Measurements from ENCODE around the gene FGD4.

Gene FGD4

DNA sequence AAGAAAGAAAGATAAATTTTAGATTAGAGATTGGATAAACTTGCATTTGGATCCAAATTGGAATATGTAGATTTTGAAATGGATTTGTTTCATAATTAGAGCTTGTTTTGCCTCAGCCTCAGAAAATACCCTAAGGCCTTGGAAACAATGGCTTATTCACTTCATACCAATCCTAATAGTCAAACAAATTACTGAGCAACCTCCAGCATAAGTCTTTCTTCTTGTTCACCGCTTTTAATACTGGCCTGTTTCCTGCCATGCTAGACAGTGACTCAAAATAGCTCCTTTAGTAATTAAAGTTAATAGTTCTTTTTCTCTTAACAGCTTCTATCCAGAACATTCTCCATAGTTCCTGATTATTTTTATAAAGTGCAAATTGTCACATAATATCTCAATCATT is 168.9 kb downstream of the FGD4 start:
- no peak for DNase-seq

DNA sequence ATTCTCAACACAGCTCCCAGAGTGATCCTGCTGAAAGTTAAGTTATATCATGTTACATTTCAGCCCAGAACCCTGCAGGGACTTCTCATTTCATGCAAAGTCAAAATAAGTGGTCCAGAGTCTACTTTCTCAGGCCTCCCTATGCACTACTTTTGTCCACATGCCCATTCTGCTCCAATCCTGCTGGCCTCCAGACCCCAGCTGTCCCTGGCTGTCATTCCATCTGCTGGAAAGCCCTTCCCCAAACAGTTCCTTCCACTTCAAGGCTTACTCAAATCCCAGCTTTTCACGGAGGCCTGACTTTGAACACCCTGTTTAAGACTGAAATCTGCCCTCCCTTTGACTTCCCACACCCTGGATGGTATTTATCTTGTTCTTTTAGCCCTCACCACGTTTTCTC is 169.9 kb downstream of the FGD4 start:
- no peak for DNase-seq

DNA sequence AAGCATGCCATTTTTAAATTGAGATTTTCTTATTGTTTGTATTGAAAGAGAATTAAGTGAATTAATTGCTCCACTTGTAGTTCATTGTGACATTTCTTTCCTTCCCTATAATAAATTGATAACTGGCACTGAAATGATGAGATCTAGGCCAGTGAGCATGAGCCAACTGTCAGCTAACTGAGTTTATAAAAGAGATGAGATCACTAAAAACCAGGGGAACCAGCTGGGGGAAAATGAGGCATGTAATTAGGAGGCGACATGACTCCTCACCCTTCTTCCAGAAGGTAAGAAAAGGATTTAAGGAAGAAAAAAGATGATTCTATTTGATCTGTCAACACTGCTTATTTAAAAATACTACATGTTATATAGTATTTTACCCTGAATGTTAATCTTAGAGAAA is 175.2 kb downstream of the FGD4 start:
- DNase-seq: no peak

GRCh38 chr12:32577328-32577727 is 178.0 kb downstream of the FGD4 start:
- DNase-seq: no peak

GRCh38 chr12:32583534-32583933 is 184.2 kb downstream of the FGD4 start:
- no peak for DNase-seq

DNA sequence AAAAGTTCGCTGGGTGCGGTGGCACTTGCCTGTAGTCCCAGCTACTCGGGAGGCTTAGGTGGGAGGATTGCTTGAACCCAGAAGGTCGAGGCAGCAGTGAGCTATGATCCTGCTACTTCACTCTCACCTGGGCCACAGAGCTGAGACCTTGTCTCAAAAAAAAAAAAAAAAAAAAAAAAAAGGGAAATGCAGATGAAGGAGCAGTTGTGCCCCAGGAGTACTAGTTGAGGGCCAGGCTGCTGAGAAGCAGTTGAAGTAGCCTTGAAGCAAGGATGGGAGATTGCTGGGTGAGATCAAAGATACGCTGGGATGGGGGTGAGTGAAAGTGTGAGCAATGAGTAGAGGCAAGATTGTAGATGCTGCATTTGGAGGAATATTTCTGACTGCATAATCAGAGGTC is 186.3 kb downstream of the FGD4 start:
- no peak for DNase-seq

DNA sequence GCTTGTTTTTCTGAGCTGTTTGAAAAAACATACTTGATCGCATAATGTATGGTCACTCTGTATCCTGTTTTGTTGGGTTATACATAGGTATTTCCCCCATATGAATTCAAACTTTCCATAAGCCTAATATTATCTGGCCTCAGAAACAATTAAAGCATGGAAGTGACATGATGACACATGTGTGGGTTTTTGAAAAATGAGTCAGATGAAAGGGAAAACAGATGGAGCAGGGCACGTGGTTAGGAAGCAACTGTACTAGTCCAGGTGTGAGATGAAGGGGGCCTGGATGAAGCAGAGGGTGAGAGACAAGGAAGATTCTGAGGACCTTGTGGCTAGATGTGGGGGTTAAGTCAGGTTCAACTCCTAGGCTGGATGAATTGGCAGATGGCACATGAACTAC is 187.0 kb downstream of the FGD4 start:
- DNase-seq: no peak

DNA sequence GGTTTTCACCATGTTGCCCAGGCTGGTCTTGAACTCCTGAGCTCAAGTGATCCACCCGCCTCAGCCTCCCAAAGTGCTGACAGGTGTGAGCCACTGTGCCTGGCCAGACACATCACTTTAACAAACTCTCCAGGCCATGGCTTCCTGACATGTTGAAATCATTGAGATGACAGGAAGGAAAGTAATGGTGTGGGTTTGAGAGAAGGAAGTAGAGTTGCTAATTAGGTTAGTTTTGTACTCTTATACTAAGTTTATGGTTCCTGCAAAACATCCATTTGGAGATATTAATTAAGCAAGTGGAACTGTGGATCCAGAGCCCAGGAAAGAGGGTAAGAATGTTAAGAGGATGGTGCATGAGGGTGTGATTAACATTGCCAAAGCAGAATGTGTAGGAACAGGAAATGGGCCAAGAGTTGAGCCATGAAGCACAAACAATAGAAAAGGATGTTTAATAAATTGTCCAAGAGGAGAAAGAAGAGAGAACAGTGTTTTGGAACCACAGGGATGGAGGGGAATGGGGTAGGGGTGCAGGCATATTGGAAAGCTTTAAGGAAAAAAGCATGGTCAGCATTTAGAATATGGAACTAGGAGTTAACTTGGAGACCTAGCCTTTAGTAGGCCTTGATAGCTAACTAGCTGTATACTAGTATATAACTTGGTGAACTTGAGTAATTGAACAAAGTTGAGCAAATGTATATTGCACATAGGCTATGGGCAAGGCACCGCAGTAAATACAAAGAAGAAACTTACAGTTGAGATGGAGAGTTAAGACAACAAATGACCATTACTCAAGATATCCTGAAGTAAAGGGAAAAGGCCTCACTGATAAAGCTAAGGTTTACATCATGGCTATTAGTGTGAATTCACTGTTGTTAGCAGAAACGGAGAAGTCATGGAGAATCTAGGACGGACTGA is 188.5 kb downstream of the FGD4 start:
- no peak for DNase-seq

DNA sequence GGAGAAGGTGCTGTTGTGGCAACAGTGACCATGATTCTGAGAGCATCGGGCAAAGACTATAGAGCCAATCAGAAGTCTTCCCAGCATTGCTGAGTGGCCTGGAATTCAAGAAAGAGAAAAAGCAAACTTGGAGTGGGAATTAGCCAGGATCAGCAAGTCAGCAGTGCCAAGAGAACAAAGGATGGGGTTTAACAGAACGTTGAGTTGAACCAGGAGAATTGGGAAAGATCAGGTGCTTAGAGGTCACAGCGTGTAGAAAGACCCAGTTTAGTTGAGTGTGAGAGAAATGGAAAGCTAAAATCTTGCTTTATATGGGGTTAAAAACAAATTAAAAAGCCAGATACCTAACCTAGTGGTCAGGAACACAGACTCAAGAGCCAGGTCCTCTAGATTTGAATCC is 189.2 kb downstream of the FGD4 start:
- DNase-seq: no peak

DNA sequence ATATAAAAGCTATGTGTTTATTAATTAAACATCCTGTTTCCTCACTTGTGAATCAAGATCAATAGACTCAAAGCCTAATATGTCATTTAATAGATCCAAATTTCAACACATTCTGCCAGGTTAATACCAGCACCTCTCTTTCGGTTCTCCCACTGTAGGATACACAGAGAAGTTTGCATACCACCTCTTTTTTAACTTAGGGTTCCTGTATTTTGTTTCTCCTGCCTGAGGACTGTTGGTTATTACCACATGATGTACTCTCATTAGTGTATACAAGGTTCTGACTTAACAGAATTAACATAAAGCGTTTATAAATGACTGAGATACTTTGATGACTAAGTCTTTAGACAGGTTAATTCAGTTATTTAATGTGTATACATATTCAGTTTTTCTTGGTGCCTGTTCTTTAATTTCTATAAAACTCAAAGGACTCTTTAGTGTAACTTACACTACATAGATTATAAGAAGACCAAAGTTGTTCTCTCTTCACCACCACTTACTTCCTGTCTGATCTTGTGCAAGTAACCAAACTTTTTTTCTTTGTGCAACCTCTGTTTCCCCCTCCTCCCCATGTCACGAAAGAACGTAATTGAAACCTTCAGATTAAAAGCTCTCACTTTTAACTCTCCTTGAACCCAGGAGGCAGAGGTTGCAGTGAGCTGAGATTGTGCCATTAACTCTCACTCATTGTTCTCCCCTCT is 190.0 kb downstream of the FGD4 start:
- DNase-seq: no peak

DNA sequence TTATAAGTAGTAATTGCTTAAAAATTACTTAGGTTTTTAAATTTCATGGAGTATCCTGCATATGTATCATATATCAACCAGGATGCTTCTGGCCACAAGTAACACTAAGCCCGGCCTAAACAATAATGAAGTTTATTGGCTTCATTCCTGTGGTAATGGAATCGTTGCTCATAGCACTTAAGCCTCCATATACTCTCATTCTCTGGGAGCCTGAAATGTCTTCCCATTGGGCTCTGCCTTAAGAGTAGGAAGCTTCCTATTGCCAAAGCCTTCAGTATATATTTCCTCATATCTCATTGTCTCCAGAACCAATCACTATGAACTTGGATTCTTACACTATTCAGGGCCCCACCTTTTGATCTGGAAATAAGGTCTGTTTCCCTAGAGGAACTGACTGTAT is 195.9 kb downstream of the FGD4 start:
- DNase-seq: no peak

DNA sequence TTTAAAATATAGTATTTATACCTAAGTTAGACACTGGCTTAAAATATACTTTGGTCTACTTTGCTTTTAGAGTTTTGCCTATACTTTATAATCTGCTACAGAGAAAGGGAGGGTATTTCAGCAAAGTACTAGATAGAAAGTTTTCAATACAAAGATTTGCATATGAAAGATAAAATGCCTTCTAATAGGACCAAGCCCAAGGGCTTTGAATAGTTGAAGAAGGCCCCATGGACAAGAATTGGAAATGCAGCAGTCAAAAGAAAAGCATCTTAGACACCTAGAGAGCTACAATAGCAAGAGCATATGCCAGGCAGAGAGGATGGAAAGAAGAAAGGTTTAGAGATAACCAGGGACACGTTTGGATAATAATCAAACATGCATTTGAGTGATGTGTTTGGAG is 196.7 kb downstream of the FGD4 start:
- no peak for DNase-seq

- no peak for DNase-seq
Observed at GRCh38 chr12:32598688-32599087, 199.3 kb downstream of the FGD4 start.

DNA sequence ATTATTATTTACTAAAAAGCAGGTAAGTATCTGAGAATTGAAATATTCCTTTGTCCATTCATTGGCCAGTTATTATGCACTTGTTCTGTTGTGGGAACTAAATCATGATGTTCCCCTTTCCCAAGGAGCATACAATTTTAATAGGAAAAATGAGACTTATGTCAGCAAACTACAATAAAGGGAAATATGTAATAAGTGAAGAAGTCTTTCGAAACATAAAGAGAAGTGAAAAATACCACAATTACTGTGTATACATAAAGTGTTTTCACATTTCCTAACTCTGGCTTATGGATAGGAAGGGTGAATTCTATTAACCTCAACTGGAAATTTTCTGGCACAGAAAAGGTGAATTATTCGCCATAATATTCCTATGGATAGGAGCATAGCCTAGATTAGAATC is 201.3 kb downstream of the FGD4 start:
- no peak for DNase-seq

- DNase-seq: no peak
Observed at GRCh38 chr12:32603071-32603470, 203.7 kb downstream of the FGD4 start.

DNA sequence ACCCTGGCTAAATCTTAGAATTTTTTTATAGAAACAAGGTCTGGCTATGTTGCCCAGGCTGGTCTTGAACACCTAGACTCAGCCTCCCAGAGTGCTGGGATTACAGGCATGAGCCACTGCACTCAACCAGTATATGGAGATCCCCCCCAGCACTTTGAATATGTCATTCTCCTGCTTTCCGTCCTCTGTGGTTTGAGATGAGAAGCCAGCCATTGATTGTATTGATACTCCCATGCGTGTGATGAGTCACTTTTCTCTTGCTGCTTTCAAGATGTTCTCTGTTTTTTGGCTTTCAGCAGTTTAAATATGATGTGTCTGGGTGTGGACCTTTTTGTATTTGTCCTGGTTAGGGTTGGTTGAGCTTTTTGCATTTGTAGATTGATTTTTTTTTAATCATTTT is 204.5 kb downstream of the FGD4 start:
- DNase-seq: no peak

DNA sequence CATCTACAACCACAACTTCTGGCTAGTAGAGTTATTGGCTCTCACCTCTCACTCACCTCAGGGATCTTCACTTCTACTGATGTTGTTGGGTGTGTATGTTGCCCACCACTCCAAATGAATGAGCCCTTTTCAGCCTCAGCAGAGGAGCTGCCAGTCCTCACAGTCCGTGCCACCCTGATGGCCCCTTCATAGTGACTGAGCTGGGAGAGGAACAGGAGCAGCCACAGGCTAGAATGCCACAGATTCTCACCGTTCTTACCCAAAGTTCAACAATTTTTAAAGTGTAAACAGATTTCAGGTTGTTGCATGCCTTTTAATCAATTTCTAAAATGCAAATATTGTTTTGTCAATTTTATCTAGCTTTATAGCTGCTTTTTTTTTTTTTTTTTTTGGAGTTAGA is 205.2 kb downstream of the FGD4 start:
- DNase-seq: no peak

DNA sequence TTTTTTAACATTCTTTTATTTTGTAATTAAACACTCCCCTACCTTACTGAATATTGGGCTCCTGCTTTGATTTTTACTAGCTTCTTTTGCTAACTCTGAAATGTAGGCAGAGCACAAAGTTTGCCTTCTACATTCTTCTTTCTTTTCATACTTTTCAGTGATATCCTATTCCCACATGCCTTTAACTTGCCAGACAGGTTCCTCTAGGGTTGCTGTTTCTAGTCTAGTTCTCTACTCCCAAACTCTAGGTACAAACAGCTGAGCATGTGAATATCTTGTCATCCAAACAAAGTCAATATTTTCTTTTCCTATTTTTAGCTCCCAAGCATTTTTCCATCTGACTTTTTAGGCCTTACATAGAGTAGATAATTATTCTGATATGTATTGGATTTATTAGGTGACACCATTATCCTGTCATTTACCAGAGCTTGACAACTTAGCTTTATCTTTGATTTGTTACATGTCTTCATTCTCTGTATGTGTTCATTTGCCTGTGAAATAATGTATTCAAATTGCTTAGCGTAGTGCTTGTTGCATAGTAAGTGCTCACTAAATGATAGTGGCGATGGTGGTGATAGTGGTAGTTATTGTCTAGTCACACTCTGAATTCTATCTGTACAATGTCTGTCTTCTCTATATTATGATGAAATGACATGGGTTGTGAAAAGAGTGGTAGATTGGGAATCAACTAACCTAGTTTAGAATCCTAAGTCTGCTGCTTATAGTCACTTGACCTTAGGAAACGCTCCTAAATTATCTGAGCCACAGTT is 206.2 kb downstream of the FGD4 start:
- no peak for DNase-seq

- no peak for DNase-seq
Observed at GRCh38 chr12:32606443-32606842, 207.1 kb downstream of the FGD4 start.

DNA sequence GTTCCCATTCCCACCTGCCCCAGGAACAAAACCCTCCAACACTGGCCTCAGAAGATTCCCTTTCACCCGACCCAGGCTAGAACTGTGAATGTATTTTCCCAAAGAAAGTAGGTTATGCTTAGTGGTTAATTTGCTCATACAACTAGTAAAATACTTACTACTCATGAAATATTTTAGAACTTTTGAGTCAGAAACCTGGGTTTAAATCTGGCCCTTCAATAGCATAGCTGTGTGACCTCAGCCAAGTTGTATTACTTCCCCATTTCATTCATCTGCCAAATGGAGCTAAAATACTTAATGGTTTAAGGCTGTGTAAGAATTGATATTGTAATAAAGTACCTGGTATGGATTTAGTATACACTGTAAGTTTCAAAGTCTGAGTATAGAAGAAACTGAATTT is 210.6 kb downstream of the FGD4 start:
- DNase-seq: no peak

DNA sequence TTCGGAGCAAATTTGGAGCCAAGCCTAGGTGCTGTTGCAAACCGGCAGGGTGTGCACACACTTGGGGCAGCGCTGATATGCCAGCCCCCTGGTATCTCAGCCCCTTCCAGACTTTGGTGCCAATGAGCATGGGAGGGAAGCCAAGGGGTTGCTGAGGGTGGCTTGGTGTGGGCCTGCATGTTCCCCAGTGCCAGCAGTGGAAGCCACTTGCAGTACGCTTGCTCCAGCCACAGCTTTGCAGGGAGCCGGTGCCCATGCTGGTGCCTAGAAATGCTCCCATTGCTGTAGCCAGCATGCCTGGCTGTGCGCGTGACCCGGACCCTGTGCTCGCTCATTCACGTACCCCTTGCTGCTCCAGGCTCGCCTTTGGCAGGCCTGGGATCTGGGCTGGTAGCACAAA is 212.6 kb downstream of the FGD4 start:
- no peak for DNase-seq

GRCh38 chr12:32612658-32613614 is 213.6 kb downstream of the FGD4 start:
- no peak for DNase-seq

DNA sequence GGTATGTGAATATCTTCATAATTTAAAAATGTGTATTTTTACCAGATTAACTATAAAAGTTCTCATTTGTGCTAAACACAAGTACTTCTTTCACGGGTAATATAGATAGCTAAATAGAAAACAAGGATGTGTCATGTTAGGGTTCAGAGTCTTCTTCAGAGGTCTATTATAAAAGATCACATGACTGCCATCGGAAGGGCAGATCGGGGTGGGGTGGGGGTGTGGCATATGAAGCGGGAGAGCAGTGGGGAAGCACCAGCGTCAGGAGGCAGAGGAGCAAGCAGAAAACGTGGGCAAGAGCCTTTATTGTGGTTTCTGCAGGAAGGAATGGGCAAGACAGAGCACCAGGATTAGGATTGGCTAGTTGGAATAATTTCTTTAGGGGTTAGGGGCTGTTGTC is 216.1 kb downstream of the FGD4 start:
- no peak for DNase-seq
